ENCODE data around the gene TMEM191C.
"Not testable (repeated sequence)": the region's sequence is repeated elsewhere in the genome, so short reads cannot be mapped to it uniquely, and the experiment has no call there.

The TMEM191C gene

GRCh38 chr22:21487723-21488122, 20.5 kb downstream of the TMEM191C start:
- not testable (repeated sequence) for DNase-seq

DNA sequence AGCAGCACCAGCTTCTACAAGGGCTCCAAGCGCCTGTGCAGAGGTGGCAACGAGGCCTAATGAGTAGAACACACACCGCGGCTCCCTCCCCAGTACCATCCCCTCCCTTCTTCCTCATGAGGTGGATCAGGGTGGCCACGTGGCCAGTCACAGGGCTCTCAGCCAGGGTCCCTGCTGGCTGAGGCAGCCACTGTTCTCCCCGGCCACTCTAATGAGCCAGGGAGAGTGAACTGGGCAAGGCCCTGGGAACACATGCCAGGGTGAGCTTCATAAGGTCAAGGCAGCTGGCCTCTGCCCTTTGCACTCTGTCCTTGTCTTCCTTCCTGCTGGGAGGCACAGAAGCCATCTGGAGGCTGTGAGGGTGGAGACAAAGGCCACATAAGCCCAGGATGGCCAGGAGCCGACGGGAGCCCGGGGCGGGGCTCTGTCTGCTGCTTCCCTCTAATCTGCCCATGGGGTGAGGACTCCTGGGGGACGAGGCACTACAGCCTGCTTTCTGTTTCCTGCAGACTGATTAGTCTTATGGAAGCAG, 22.0 kb downstream of the TMEM191C start:
- DNase-seq, result not testable (repeated sequence)

DNA sequence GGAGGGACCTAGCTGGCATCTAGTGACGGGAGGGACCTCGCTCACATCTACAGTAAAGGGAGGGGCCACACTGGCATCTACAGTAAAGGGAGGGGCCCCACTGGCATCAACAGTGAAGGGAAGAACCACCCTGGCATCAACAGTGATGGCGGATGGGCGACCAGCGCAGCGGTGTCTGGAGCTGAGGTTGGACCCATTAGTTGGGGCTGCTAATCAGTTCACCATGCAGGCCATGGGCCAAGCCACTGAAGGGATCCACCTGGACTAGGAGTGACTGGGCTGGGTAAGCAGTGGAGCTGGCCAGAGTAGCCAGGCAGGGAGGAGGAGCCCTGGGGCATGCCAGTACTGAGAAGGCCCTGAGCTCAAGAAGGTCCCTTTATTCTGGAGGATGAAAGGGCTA, 23.4 kb downstream of the TMEM191C start:
- not testable (repeated sequence) for DNase-seq

DNA sequence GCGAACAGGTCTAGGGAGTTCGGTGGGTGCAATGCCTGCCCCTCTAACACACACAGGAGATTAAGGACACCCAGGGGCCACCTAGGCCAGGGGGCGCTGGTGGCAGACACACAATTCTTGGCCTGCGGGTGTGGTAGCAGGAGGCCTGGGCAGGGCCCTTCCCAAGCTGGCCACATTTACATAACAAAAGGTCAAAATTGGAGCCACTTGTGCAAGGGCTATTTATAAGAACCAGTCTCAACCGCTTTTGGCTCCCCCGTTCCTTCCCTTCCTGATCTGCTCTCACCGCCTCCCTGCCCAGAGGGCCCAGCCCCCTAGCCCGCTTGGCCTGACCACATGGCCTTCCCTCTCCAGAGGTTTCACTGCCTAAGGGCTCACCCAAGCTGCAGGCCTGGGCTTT, 25.1 kb downstream of the TMEM191C start:
- DNase-seq, result not testable (repeated sequence)

GRCh38 chr22:21493789-21494782, 26.9 kb downstream of the TMEM191C start:
- DNase-seq, result not testable (repeated sequence)

- DNase-seq, result not testable (repeated sequence)
Measured at GRCh38 chr22:21497984-21498383, 30.8 kb downstream of the TMEM191C start.

DNA sequence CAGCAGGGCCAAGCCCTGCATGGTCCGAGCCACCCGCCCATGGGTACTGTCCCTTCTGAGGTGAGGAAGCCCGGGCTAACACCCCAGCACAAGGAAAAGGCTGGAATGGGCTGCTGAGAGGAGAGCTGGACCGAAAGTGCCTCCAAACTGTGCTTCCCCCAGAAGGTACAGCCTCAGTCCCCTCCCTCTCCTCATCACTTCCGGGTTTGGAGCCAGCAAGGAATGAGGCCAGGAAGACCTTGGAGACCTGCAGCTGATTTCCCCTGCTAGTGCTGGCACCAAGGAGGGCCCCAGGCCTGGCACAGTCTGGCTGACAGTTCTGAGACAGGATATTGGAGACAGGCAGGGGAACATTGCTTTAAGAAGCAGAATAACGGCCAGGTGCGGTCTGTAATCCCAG, 31.3 kb downstream of the TMEM191C start:
- not testable (repeated sequence) for DNase-seq

GRCh38 chr22:21499623-21500506, 32.7 kb downstream of the TMEM191C start:
- not testable (repeated sequence) for DNase-seq

DNA sequence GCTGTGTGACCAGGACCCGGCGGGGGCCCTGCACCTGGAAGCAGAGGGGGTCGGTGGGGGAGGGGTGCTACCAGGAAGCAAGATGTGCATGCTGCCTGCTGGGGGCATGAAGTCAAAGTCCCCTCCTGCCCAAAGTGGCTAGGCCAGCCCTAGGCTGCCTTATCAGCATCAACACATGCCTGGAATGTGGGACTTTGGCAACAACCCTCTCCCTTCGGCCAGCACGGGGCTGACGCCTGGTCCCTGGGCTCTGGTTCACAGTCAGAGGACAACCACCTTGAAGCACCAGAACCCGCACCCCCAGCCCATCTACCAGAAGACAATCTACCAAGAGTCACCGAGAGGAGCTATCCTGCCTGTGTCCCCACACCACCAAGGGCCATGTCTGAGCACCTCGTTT, 43.2 kb downstream of the TMEM191C start:
- not testable (repeated sequence) for DNase-seq

- DNase-seq, result not testable (repeated sequence)
Measured at GRCh38 chr22:21512022-21512421, 44.8 kb downstream of the TMEM191C start.

- not testable (repeated sequence) for DNase-seq
Measured at GRCh38 chr22:21514117-21514516, 46.9 kb downstream of the TMEM191C start.

- not testable (repeated sequence) for DNase-seq
Measured at GRCh38 chr22:21515234-21515633, 48.0 kb downstream of the TMEM191C start.

DNA sequence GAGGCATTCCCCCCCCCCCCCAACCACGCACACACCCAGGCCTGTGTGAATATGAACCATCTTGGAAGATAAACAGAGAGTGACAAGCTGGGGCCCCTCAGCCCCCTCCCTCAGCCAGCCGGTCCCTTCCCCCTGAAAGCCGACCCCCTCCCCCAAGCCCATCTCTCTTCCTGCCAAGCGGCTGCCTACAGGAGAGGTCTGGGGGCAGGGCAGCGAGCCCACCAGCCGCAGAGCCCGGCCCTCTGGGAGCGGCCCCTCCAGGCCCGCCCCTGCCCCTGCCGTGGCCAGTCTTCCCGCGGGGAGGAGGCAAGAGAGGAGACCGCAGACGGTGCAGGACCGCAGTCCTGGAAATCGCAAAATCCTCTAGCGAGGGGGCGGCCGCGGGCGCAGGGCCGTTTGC, 49.3 kb downstream of the TMEM191C start:
- DNase-seq, result not testable (repeated sequence)

DNA sequence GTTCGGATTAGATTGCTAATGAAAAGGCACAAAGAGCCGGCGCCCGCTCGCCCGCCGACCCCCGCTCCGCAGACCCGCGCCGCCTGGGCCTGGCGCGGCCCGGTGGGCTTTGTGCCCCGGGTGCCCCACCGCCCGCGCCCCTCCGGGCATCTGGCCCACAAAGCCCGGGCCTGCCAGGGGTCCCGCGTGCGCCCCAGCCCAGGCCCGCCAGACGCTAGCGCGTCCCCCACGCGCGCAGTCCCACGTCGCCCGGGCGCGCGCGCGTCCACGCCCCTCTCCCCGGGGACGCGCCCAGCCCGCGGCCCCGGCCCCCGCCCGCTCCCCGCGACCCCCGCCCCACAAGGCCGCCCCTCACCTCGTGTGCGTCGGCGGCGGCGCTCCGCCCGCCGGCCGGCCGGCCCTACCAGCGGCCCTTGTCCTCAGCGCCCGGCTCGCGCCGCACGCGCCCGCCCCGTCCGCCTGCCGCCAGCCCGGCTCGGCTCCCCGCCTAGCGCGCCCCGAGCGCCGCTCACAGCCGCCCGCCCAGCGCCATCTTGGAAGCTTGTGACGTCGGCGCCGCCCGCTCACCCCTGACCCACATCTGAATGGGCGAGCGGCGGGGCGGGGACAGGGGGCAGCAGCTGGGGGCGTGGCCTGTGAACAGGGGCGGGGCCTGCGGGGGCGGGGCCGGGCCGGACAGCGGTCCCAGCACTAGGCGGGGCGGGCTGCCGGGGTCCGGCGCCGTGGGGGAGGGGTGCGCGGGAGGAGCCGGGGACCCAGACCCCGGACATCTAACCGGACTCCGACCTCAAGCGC, 50.0 kb downstream of the TMEM191C start:
- DNase-seq, result not testable (repeated sequence)
